Measurements from ENCODE around the gene ATP5MC3. TPM values are rescaled to one million over a fixed set of nuclear protein-coding genes. Genes with fewer than 3 reads are reported as not detected.
"Not testable (repeated sequence)": the region's sequence is repeated elsewhere in the genome, so short reads cannot be mapped to it uniquely, and the experiment has no call there.

The ATP5MC3 gene
- 64.4 TPM for total RNA-seq

GRCh38 chr2:175181104-175181876 is at the start of gene ATP5MC3:
Gene ATP5MC3, minus strand, starts transcription at chr2:175181710. Its CDS starts 317 bp downstream, at chr2:175181393.
- FAIRE-seq (no peak), DNase-seq (ENCODE audit: low spot score in 2 of 2) (peak; percentile 78 to 85)

GRCh38 chr2:175228601-175229000 is 47.1 kb upstream of the ATP5MC3 start:
- not testable (repeated sequence) for FAIRE-seq; DNase-seq (ENCODE audit: low spot score in 2 of 2)

GRCh38 chr2:175228179-175228578 is 46.7 kb upstream of the ATP5MC3 start:
- DNase-seq (ENCODE audit: low spot score in 2 of 2): no peak

GRCh38 chr2:175227393-175227792 is 45.9 kb upstream of the ATP5MC3 start:
- FAIRE-seq (no peak), DNase-seq (ENCODE audit: low spot score in 2 of 2) (no peak)

More at GRCh38 chr2:175228179-175228578, 46.7 kb upstream of the ATP5MC3 start:
- no peak for FAIRE-seq

- DNase-seq (ENCODE audit: low spot score in 2 of 2): no peak
- no peak for FAIRE-seq
These were observed 38.6 kb upstream of the ATP5MC3 start for GRCh38 chr2:175220075-175220474.

GRCh38 chr2:175218551-175218950 is 37.0 kb upstream of the ATP5MC3 start:
- no peak for DNase-seq (ENCODE audit: low spot score in 2 of 2)
- no peak for FAIRE-seq

- FAIRE-seq (no peak), DNase-seq (ENCODE audit: low spot score in 2 of 2) (no peak)
These were observed 26.4 kb upstream of the ATP5MC3 start for GRCh38 chr2:175207741-175208438.

GRCh38 chr2:175206866-175207265 is 25.4 kb upstream of the ATP5MC3 start:
- no peak for DNase-seq (ENCODE audit: low spot score in 2 of 2)
- FAIRE-seq: no peak

GRCh38 chr2:175205523-175205922 is 24.0 kb upstream of the ATP5MC3 start:
- DNase-seq (ENCODE audit: low spot score in 2 of 2) (no peak), FAIRE-seq (no peak)

GRCh38 chr2:175203621-175204496 is 22.3 kb upstream of the ATP5MC3 start:
- FAIRE-seq (no peak), DNase-seq (ENCODE audit: low spot score in 2 of 2) (no peak)

- FAIRE-seq (no peak), DNase-seq (ENCODE audit: low spot score in 2 of 2) (no peak)
These were observed 13.5 kb upstream of the ATP5MC3 start for GRCh38 chr2:175195012-175195411.

- FAIRE-seq: no peak
- no peak for DNase-seq (ENCODE audit: low spot score in 2 of 2)
These were observed 7.3 kb upstream of the ATP5MC3 start for GRCh38 chr2:175188761-175189160.

GRCh38 chr2:175187378-175187777 is 5.9 kb upstream of the ATP5MC3 start:
- DNase-seq (ENCODE audit: low spot score in 2 of 2): no peak
- no peak for FAIRE-seq

- DNase-seq (ENCODE audit: low spot score in 2 of 2) (no peak), FAIRE-seq (no peak)
These were observed 2.2 kb upstream of the ATP5MC3 start for GRCh38 chr2:175183674-175184073.

- DNase-seq (ENCODE audit: low spot score in 2 of 2) (no peak), FAIRE-seq (no peak)
These were observed 383 bp upstream of the ATP5MC3 start for GRCh38 chr2:175181877-175182308.

- DNase-seq (ENCODE audit: low spot score in 2 of 2) (peak in 1 of 2 donors; percentile 22), FAIRE-seq (no peak)
These were observed 808 bp downstream of the ATP5MC3 start for GRCh38 chr2:175180701-175181103.

GRCh38 chr2:175176624-175177023 is 4.9 kb downstream of the ATP5MC3 start:
- DNase-seq (ENCODE audit: low spot score in 2 of 2) (no peak), FAIRE-seq (no peak)

GRCh38 chr2:175175896-175176295 is 5.6 kb downstream of the ATP5MC3 start:
- no peak for FAIRE-seq
- no peak for DNase-seq (ENCODE audit: low spot score in 2 of 2)

GRCh38 chr2:175175320-175175719 is 6.2 kb downstream of the ATP5MC3 start:
- FAIRE-seq (no peak), DNase-seq (ENCODE audit: low spot score in 2 of 2) (no peak)

GRCh38 chr2:175170659-175171304 is 10.7 kb downstream of the ATP5MC3 start:
- DNase-seq (ENCODE audit: low spot score in 2 of 2) (no peak), FAIRE-seq (no peak)
